Activated CD4-positive, alpha-beta T cell treated with anti-CD3 and anti-CD28 coated beads, Interleukin-2, amount 10 ng/mL, durations not matched to agents 24 days and 14 days (primary cell): ENCODE data around the gene SLC39A7. TPM values are rescaled to one million over a fixed set of nuclear protein-coding genes. Genes with fewer than 3 reads are reported as not detected.

ENCODE experiments used
- DNase-seq: peaks from one replicate; pipeline ENCODE4 v3.0.0; 2022
- H3K27ac Mint-ChIP-seq: one replicate; pipeline ENCODE4 v1.8.0; 2022; ENCODE audit warnings: mild to moderate bottlenecking, mixed read lengths
- H3K27me3 Mint-ChIP-seq: one replicate; pipeline ENCODE4 v1.8.0; 2022; ENCODE audit warnings: mixed read lengths
- H3K36me3 Mint-ChIP-seq: one replicate; pipeline ENCODE4 v1.8.0; 2022; ENCODE audit warnings: low read depth, mild to moderate bottlenecking, mixed read lengths
- H3K4me1 Mint-ChIP-seq: one replicate; pipeline ENCODE4 v1.8.0; 2021; ENCODE audit warnings: mixed read lengths
- H3K4me3 Mint-ChIP-seq: one replicate; pipeline ENCODE4 v1.8.0; 2022; ENCODE audit warnings: mild to moderate bottlenecking, moderate library complexity, mixed read lengths
- H3K9me3 Mint-ChIP-seq: one replicate; pipeline ENCODE4 v1.8.0; 2021; ENCODE audit warnings: mixed read lengths
- intact Hi-C: fragments of 100-400 bp; cut with micrococcal nuclease; formaldehyde crosslinking; loops from one replicate; pipeline ENCODE4 v1.15.1; 2023
- total RNA-seq: library from RNA; stranded (reverse); gene quantifications from 2 replicates; pipeline ENCODE4 v1.2.3, GENCODE V29; 2022

The SLC39A7 gene
- total RNA-seq, 1 donor from 2014 or later = 61.7 TPM

DNA sequence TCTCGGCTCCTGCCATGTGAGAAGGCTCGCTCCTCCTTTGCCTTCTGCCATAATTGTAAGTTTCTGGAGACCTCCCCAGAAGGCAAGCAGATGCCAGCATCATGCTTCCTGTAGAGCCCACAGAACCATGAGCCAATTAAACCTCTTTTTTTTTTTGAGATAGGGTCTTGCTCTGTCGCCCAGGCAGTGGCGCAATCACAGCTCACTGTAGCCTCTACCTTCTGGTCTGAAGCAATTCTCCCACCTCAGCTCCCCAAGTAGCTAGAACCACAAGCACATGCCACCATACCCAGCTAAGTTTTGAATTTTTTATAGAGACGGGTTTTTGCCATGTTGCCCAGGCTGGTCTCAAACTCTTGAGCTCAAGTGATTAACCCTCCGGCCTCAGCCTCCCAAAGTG is 36.2 kb downstream of the SLC39A7 start:
- no peak overlapping the region for H3K27ac Mint-ChIP-seq
- peaks cover 2% of the 10 kb centered on the region for H3K4me1 Mint-ChIP-seq
- H3K9me3 Mint-ChIP-seq = no peaks in the 10 kb centered on the region
- DNase-seq = no peak
- H3K27me3 Mint-ChIP-seq = peaks cover 31% of the 10 kb centered on the region
- H3K4me3 Mint-ChIP-seq = no peak overlapping the region
- intact Hi-C loops = no loop called here
- H3K36me3 Mint-ChIP-seq = no peaks in the 10 kb centered on the region

DNA sequence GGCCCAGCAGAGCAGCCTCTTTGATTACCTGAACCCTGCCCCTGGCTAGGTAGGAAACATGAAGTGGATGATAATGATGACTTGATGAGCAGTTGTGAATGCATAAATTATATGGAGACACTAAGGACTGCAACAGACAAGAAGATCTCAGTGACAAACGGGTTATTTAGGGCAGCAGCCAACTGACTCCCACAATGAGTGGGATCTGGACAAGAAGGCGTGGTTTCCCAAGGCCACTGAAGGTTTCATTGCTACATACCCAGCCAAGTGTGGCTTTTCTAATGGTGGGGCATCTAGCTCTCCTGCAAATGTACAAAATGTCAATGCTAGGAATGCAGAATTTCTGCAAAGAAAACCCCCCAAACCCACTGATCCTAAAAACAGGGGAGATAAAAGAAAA is 37.1 kb downstream of the SLC39A7 start:
- H3K27me3 Mint-ChIP-seq = peaks cover 31% of the 10 kb centered on the region
- H3K4me1 Mint-ChIP-seq = peaks cover 8% of the 10 kb centered on the region
- H3K36me3 Mint-ChIP-seq = no peaks in the 10 kb centered on the region
- DNase-seq = no peak
- no peak overlapping the region for H3K4me3 Mint-ChIP-seq
- no peak overlapping the region for H3K27ac Mint-ChIP-seq
- H3K9me3 Mint-ChIP-seq = no peaks in the 10 kb centered on the region
- intact Hi-C loops = no loop called here

DNA sequence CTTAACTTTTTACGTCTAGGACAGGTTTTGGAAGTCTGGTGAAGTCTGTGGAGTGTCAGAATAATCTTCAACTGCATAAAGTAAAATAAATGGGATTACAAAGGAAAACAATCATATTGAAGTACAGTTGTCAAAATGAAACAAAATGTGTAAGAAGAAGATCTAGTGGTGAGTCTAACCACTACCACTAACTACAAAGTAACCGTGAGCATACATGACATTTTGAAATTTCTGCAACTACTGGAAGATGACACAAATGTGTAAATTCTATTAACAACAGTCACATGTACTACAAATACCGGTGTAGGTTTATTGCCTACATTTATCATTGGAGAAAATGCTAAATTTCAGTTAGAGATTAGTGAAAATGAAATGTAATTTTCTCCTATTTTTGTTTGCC is 41.3 kb downstream of the SLC39A7 start:
- Mint-ChIP-seq H3K27ac (peak overlapping the region; percentile 21), H3K4me1 (peaks cover 8% of the 10 kb centered on the region), H3K36me3 (no peaks in the 10 kb centered on the region), H3K27me3 (peaks cover 21% of the 10 kb centered on the region), H3K4me3 (peak overlapping the region; percentile 38), H3K9me3 (no peaks in the 10 kb centered on the region)
- DNase-seq = no peak
- intact Hi-C loops = no loop called here

DNA sequence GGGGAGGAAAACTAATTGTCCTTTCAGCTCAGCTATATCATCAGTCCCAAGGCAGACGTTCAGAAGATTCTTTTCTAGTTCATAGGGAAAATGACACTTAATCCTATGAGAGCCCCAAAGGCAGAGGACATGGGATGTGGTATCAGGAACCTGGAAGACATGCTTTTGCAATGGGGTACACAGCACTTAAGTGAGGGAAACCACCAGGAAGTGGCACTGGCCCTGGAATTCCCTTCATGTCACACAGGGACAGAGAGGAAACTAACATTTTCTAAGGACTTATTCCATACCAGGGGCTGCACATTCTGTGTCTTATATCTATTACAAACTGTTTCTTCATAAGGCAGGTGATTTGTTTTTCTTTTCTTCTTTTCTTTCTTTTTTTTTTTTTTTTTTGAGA is 42.8 kb downstream of the SLC39A7 start:
- peaks cover 21% of the 10 kb centered on the region for H3K27me3 Mint-ChIP-seq
- DNase-seq = no peak
- H3K27ac Mint-ChIP-seq = no peak overlapping the region
- no peaks in the 10 kb centered on the region for H3K9me3 Mint-ChIP-seq
- peaks cover 12% of the 10 kb centered on the region for H3K4me1 Mint-ChIP-seq
- no peak overlapping the region for H3K4me3 Mint-ChIP-seq
- H3K36me3 Mint-ChIP-seq = no peaks in the 10 kb centered on the region
- intact Hi-C loops = no loop called here

DNA sequence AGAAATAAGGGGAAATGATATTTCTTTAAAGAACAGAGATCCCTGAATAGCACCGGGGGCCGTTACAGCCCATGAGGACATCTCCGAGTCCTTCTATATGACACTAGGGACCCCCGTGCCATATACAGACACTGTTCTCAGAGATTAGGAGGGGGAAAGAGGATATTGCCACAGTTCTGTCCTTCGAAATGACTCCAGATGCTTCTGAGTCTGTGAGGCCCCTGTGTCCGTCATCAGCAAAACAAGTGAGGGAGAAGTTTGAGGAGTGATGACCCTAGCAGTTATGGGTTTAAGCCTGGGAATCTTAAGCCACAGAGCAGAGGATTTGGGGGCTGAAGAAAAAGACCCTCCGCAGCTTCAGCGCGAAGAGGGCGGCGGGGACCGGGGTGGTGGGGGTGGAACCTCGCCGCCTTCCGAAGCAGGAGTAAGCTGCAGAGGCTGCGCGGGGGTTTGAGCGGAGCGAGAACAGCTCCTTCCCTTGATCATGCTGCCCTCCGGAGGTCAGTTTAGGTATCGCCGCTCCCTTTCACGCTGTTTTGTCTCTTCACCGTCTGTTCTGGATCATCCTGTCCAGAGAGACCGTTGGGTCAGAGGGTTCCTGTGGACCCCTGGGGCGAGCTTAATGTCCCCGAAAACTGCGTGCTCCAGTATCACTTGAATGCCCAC is 47.4 kb downstream of the SLC39A7 start:
- no peaks in the 10 kb centered on the region for H3K9me3 Mint-ChIP-seq
- intact Hi-C loops = loop anchor here (1.0 to 2.0 kb wide), 5 partner anchors 40 to 233 kb away; partner anchors contain the start of gene RING1
- peaks cover 10% of the 10 kb centered on the region for H3K27me3 Mint-ChIP-seq
- H3K36me3 Mint-ChIP-seq = peaks cover 31% of the 10 kb centered on the region
- peak; percentile 98 for DNase-seq
- peak overlapping the region; percentile 91 for H3K4me3 Mint-ChIP-seq
- peak overlapping the region; percentile 94 for H3K27ac Mint-ChIP-seq
- peaks cover 34% of the 10 kb centered on the region for H3K4me1 Mint-ChIP-seq

DNA sequence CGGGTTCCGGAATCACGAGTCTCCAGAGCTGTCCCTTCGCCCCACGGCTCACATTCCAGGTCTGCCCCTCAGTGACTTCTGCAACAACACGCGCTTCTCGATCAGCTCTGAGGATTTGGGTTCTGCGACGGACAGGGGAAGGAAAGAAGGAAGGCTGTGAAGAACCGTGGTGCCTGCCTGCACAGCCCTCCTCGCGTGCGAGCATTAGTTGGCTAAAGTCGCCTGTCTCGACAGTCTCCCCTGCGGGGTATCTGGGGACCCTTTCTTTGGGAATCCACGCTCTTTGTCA is 47.9 kb downstream of the SLC39A7 start:
- Mint-ChIP-seq H3K4me3 (peak overlapping the region; percentile 91), H3K4me1 (peaks cover 34% of the 10 kb centered on the region), H3K27me3 (peaks cover 6% of the 10 kb centered on the region), H3K9me3 (no peaks in the 10 kb centered on the region), H3K36me3 (peaks cover 31% of the 10 kb centered on the region), H3K27ac (peak overlapping the region; percentile 94)
- DNase-seq = no peak
- intact Hi-C loops = loop anchor here (1.0 to 2.0 kb wide), 5 partner anchors 40 to 234 kb away; partner anchors contain the start of gene RING1

DNA sequence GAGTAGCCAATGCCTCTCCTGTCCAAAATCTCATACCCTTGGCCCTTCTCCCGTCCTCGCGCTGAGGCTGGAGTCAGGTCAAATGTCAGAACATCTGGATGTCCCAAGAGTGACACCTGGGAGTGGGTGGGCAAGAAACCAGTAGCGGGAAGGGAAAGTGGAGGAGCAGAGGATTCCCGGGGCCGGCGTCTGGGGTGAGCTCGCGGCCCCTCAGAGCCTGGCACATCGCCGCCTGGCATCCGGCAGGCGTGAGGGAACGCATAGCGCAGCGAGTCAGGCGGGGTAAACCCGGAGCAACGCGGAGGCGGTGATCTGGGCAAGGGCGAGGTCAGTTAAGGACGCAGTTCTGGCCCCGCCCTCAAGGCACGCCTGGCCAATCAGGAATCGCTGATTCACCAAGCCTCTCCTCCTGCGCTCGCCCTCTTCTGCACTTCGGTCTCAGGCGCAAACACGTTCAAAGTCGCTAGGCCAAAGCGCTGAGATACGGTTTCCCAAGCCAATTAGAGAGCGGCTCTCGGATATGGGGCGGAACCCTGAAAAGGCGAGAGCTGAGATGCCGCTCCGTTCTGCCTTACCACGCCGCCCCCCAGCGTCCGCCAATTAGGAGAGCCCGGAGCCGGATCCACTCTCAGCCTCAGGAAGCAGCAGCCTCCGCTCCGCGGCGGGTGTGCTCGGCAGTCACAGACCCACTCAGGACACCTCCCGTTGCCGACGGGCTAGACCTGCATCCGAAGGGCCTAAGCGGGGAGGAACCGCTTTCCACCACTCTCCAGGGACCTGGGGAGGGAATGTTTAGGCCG is 48.5 kb downstream of the SLC39A7 start:
- Mint-ChIP-seq H3K27ac (peak overlapping the region; percentile 94), H3K4me1 (peaks cover 34% of the 10 kb centered on the region), H3K27me3 (peaks cover 4% of the 10 kb centered on the region), H3K36me3 (peaks cover 31% of the 10 kb centered on the region), H3K4me3 (peak overlapping the region; percentile 91), H3K9me3 (no peaks in the 10 kb centered on the region)
- peak; percentile 98 for DNase-seq
- intact Hi-C loops = loop anchor here (1.0 to 2.0 kb wide), 10 partner anchors 22 to 234 kb away; partner anchors contain the start of genes B3GALT4, RING1, RXRB and SLC39A7

DNA sequence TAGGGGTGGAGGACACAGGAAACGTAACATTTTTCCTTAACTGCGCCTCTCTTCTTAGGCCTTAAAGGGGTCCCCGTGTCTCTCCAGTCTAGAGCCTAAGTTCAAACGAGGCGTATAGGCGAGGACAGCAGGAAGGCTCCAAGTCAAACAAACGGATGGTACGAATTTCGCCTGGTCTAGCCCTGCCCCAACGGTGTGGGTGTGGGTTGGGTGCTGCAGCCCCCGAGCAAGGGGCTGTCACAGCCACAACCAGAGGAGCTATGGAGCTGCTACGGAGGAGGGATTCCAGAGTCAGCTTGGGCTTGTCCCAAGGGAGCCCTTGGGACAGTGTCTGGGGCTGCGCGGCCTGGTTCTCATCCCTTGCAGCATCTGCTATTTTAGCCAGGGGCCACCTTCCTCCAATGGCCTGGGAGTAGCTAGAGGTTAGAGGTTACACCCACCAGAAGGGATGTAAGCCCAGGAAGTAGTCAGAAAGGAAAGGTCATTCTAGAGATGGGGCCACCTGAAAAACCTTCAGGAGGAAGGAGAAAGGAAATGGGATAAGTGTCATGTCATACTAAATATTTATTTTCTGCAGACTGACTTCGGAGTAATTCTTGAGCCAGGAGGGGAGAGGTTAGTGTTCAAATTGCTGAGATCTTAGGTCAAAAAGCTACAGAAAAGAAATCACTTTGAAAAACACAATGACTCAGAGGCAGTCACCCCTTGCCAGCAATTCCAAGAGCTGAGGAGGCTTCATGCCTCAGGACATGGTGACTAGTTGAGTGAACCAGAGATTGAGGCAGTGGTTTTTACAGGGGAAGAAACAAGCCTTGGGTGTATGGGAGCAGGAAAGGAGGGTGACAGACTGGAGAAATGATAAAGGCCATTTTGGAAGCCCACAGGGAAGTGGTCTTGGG is 49.3 kb downstream of the SLC39A7 start:
- H3K27ac Mint-ChIP-seq = peak overlapping the region; percentile 94
- no peak for DNase-seq
- H3K27me3 Mint-ChIP-seq = peaks cover 4% of the 10 kb centered on the region
- peaks cover 31% of the 10 kb centered on the region for H3K36me3 Mint-ChIP-seq
- intact Hi-C loops = loop anchor here (1.0 to 2.0 kb wide), 6 partner anchors 21 to 235 kb away; partner anchors contain the start of genes B3GALT4, RXRB, SLC39A7 and VPS52
- peak overlapping the region; percentile 91 for H3K4me3 Mint-ChIP-seq
- no peaks in the 10 kb centered on the region for H3K9me3 Mint-ChIP-seq
- H3K4me1 Mint-ChIP-seq = peaks cover 34% of the 10 kb centered on the region

DNA sequence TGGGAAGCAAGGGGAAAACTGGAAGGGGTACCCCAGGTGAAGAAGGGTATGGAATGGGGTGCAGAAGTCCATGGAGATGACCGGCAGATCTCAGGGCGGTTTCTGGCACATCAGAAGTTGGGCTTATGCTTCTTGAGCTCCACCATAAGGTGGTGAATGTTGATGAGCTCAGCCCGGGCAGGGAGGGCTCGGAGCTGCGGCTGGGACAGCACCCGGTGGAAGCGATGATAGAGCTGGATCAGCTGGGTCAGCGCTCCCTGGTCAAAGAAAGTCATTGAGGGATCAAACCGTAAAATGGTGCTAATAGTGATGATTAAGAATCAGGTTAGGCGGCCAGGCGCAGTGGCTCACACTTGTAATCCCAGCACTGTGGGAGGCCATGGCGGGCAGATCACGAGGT is 50.1 kb downstream of the SLC39A7 start:
- Mint-ChIP-seq H3K27ac (peak overlapping the region; percentile 94), H3K27me3 (peaks cover 4% of the 10 kb centered on the region), H3K36me3 (peaks cover 34% of the 10 kb centered on the region), H3K9me3 (no peaks in the 10 kb centered on the region), H3K4me3 (peak overlapping the region; percentile 91), H3K4me1 (peaks cover 34% of the 10 kb centered on the region)
- no peak for DNase-seq
- intact Hi-C loops = no loop called here

DNA sequence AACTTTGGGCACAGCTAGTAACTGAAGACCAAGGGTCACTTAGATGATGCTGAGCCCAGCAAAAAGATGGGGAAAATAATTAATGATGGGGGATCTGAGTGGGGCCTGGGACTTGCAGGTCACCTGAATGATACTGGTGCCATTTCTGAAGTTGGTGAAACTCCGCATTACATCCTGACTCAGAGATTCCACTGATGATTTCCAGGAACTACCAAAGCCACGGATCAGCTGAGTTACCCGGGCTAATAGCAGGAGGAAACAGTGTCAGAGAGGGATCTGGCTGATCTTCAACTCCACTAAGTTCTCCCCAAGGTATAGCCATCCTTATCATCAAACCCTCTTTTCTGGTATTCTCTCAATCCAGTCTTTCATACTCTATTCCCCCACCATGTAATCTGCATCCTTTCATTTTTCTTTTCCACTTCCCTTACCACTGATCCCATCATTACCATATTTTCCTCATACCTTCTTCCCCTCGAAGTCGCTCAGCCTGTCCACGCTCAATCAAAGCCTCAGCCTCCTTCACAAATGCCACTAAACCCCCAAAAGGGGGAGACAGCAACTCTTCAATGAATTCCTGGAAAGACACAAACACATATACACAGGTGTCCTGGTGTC is 50.8 kb downstream of the SLC39A7 start:
- Mint-ChIP-seq H3K27me3 (peaks cover 3% of the 10 kb centered on the region), H3K4me3 (peak overlapping the region; percentile 35), H3K27ac (peak overlapping the region; percentile 55), H3K4me1 (peaks cover 34% of the 10 kb centered on the region), H3K9me3 (no peaks in the 10 kb centered on the region), H3K36me3 (peaks cover 35% of the 10 kb centered on the region)
- DNase-seq = no peak
- intact Hi-C loops = no loop called here

DNA sequence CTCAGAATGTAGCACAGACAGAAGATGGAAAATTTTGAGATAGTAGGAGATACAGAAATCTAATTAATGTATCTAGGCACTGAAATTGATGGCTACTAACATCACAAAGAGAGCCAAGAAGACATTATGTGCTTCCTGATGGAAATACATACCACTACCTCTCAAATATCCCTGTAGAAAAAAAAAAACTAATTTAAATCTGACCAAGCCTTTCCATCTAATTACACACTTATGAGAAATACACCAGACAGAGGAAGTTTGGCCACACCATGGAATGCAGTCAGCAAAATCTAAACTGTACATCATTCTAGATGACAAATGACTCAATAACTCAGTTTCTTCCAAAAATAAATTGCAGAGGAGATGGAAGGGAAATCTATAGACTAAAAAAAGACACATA is 52.1 kb downstream of the SLC39A7 start:
- Mint-ChIP-seq H3K9me3 (no peaks in the 10 kb centered on the region), H3K4me1 (peaks cover 34% of the 10 kb centered on the region), H3K36me3 (peaks cover 37% of the 10 kb centered on the region), H3K27me3 (no peaks in the 10 kb centered on the region), H3K27ac (no peak overlapping the region), H3K4me3 (no peak overlapping the region)
- intact Hi-C loops = no loop called here
- DNase-seq = no peak
